Muscle of leg (tissue), 11 donors: ENCODE data around the gene TMEM117. TPM values are rescaled to one million over a fixed set of nuclear protein-coding genes. Genes with fewer than 3 reads are reported as not detected.
"Not testable (repeated sequence)": the region's sequence is repeated elsewhere in the genome, so short reads cannot be mapped to it uniquely, and the experiment has no call there.

Experiments used
- DNase-seq: peaks from one replicate; pipeline ENCODE4 v3.0.0; 2013
- H3K27ac ChIP-seq: one replicate; pipeline ENCODE4 v1.5.1; 2013; ENCODE audit warnings: mild to moderate bottlenecking, low read length, control low read depth
- H3K27me3 ChIP-seq: one replicate; pipeline ENCODE4 v1.6.1; 2013; ENCODE audit warnings: low read length; ENCODE audit not compliant: control insufficient read depth, insufficient read depth
- H3K36me3 ChIP-seq: one replicate; pipeline ENCODE4 v1.6.1; 2013; ENCODE audit warnings: low read length; ENCODE audit not compliant: control insufficient read depth, insufficient read depth
- H3K4me1 ChIP-seq: one replicate; pipeline ENCODE4 v1.6.1; 2013; ENCODE audit warnings: low read length; ENCODE audit not compliant: control insufficient read depth, insufficient read depth
- H3K4me3 ChIP-seq: one replicate; pipeline ENCODE4 v1.5.1; 2013; ENCODE audit warnings: low read length, control low read depth
- H3K9me3 ChIP-seq: replicated peaks from 2 replicates; pipeline ENCODE4 v1.6.1; 2013; ENCODE audit warnings: low read depth, low read length; ENCODE audit not compliant: control insufficient read depth
- WGBS: methylation state at CpG from one replicate; pipeline ENCODE4 v1.1.5; 2013; ENCODE audit warnings: missing lambda C conversion rate; ENCODE audit not compliant: insufficient coverage; 5-methylcytosine and 5-hydroxymethylcytosine counted together
- polyA plus RNA-seq, 8 donors: library from polyadenylated mRNA; unstranded; fragments of 120-200 nt; gene quantifications; one replicate each; pipeline versions ENCODE4 v1.2.1 to v1.2.3, GENCODE V29; 2013; ENCODE audit warnings: inconsistent platforms in 1 of 8, low replicate concordance in 1 of 8; ENCODE audit not compliant: insufficient read length in 8 of 8, insufficient read depth in 1 of 8
- total RNA-seq: library from RNA; stranded (reverse); fragments of 120-200 nt; gene quantifications from one replicate; pipeline ENCODE4 v1.2.4, GENCODE V29; 2013

TMEM117 gene
- total and polyA plus RNA-seq, 9 donors = 9.2 to 13.0 (median 11.0) TPM

GRCh38 chr12:44250440-44250839 is 414.6 kb downstream of the TMEM117 start:
- not testable (repeated sequence) for H3K9me3 ChIP-seq, H3K27ac ChIP-seq, H3K4me1 ChIP-seq, H3K36me3 ChIP-seq, DNase-seq, H3K27me3 ChIP-seq, H3K4me3 ChIP-seq
- WGBS = no CpG with 5 or more reads among the region's 1 CpG

DNA sequence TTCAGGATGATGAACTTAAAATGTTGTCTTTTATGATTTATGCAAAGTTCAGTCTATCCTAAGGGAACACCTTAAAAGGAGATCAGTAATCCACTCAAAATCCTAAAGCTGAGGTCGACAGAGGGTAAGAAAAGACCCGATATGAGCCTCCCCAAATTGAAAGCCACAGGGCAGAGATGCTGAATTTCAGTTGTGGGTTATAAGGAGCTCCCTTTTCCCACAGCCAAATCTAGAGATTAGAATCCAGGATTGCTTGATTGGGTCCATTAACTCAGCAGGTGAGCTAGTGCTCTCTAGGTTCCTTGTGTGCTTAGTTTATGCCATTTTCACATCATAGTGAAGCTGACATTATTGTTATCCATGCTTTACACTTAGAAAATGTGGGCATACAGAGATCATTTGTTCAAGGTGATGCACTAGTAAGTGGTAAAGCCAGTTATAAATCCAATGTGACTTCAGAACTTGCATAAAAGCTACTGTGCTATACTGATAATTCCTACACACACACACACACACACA is 417.5 kb downstream of the TMEM117 start:
- DNase-seq = no peak
- Histone ChIP-seq H3K9me3 (no peaks in the 10 kb centered on the region), H3K4me3 (no peak overlapping the region), H3K27me3 (no peaks in the 10 kb centered on the region), H3K27ac (no peak overlapping the region), H3K4me1 (no peaks in the 10 kb centered on the region), H3K36me3 (no peaks in the 10 kb centered on the region)
- no CpG with 5 or more reads among the region's 2 CpGs for WGBS

GRCh38 chr12:44258246-44258645 is 422.4 kb downstream of the TMEM117 start:
- Histone ChIP-seq H3K27me3 (no peaks in the 10 kb centered on the region), H3K9me3 (no peaks in the 10 kb centered on the region), H3K36me3 (no peaks in the 10 kb centered on the region), H3K4me3 (no peak overlapping the region), H3K4me1 (no peaks in the 10 kb centered on the region), H3K27ac (no peak overlapping the region)
- DNase-seq = peak; percentile 0
- no CpG with 5 or more reads among the region's 1 CpG for WGBS

DNA sequence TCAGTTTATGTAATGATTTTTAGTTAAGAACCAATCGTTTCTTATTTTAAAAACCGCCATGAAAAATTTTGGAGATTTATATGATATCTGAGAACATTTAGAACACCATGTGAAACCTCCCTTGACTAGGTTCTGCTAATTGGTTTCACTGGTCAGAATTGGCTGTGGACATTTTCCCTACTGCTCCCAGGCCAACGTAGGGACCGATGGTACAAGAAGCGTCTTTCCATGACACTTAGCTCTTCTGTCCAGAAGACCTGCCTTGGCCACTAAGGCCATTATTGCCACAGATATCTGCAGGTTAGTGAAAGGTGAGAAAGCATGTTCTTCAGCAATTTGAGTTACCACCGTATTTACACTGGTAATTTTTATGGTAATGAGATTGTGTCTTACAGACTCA is 424.0 kb downstream of the TMEM117 start:
- DNase-seq = no peak
- Histone ChIP-seq H3K36me3 (no peaks in the 10 kb centered on the region), H3K9me3 (no peaks in the 10 kb centered on the region), H3K27ac (no peak overlapping the region), H3K4me1 (no peaks in the 10 kb centered on the region), H3K27me3 (no peaks in the 10 kb centered on the region), H3K4me3 (no peak overlapping the region)
- WGBS = 100% methylated on average over 4 of the region's 6 CpGs

DNA sequence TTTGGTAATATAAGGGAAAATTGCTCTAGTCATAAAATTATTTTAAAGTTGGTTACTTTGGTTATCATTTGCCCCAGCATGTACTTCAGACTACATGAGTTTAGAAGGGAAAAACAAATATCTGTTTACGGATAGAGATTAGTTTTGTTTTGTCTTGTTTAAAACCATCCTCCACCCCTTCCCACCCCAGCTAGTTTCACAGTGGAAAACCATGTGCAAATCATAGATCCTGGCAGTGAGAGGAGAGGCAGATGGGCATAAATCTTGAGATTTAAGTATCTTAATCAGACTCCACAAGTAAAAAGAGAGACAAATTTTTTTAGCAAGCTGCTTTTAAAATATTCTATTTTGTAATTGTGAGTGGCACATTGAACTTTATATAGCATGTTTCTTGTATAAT is 424.7 kb downstream of the TMEM117 start:
- Histone ChIP-seq H3K4me1 (no peaks in the 10 kb centered on the region), H3K4me3 (no peak overlapping the region), H3K27ac (no peak overlapping the region), H3K27me3 (no peaks in the 10 kb centered on the region), H3K9me3 (no peaks in the 10 kb centered on the region), H3K36me3 (no peaks in the 10 kb centered on the region)
- WGBS = no CpG with 5 or more reads among the region's 1 CpG
- no peak for DNase-seq

GRCh38 chr12:44285321-44285960 is 449.6 kb downstream of the TMEM117 start:
- H3K4me1 ChIP-seq = no peaks in the 10 kb centered on the region
- no peaks in the 10 kb centered on the region for H3K27me3 ChIP-seq
- 20% methylated on average over 1 of the region's 3 CpGs for WGBS
- peaks cover under 1% of the 10 kb centered on the region for H3K9me3 ChIP-seq
- DNase-seq = peak; percentile 48
- no peak overlapping the region for H3K4me3 ChIP-seq
- H3K27ac ChIP-seq = no peak overlapping the region
- no peaks in the 10 kb centered on the region for H3K36me3 ChIP-seq

- DNase-seq = no peak
- H3K36me3 ChIP-seq = no peaks in the 10 kb centered on the region
- H3K4me3 ChIP-seq = no peak overlapping the region
- H3K27me3 ChIP-seq = no peaks in the 10 kb centered on the region
- no peak overlapping the region for H3K27ac ChIP-seq
- no peaks in the 10 kb centered on the region for H3K4me1 ChIP-seq
- H3K9me3 ChIP-seq = peaks cover 3% of the 10 kb centered on the region
- WGBS = no CpG with 5 or more reads among the region's 2 CpGs
Measured at GRCh38 chr12:44286336-44286735, 450.5 kb downstream of the TMEM117 start.

DNA sequence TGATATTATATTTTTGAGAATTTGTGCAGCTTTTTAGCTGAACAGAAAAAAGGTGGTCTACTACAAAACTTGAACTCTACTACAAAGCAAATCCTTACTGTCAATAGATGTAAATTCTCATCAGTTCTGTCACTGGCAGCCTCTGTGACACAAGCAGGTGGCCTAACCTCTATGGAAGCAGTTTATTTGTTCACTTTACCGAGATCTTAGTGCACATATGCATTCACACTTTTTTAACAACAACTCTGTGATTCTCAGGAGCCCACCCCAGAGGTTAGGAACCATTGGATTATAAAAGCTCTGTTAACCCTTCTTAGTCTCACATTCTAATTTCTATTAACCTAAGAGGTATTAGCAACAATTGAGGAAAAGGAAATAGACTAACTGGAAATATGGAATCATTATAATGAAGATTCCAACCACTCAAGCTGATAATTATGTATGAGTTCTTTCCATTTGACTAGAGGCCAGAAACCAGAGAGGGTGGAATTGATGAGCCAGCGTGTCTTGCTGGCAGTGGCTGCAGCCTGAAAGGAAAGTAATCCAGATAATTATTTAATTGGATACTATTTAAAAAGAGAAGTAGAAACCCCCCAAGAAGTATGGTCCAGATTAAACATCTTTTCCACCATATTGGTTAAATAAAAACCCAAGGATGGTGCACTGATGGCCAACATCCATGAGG is 451.1 kb downstream of the TMEM117 start:
- no CpG with 5 or more reads among the region's 2 CpGs for WGBS
- Histone ChIP-seq H3K27ac (no peak overlapping the region), H3K27me3 (no peaks in the 10 kb centered on the region), H3K4me3 (no peak overlapping the region), H3K36me3 (no peaks in the 10 kb centered on the region), H3K4me1 (no peaks in the 10 kb centered on the region), H3K9me3 (peaks cover 3% of the 10 kb centered on the region)
- no peak for DNase-seq

DNA sequence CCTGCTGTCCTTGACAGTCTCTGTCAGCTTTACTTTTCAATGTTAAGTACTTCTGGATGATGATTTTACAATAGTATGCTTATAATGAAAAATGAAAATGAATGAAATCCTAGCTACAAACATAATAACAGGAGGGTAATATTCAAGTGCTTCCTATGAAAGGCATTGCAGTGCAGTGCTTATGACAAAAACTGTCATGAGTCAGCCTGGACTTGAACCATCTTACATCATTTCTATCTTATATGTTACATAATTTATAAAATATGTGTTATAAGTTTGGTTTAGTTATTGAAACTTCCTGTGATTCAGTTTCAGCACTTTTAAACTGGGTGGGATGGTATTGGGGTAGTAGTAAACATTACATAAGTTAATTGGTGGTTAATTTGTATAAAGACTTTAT is 451.7 kb downstream of the TMEM117 start:
- H3K27ac ChIP-seq = no peak overlapping the region
- no peaks in the 10 kb centered on the region for H3K4me1 ChIP-seq
- H3K9me3 ChIP-seq = peaks cover 3% of the 10 kb centered on the region
- H3K27me3 ChIP-seq = no peaks in the 10 kb centered on the region
- DNase-seq = peak; percentile 39
- no peaks in the 10 kb centered on the region for H3K36me3 ChIP-seq
- H3K4me3 ChIP-seq = no peak overlapping the region

DNA sequence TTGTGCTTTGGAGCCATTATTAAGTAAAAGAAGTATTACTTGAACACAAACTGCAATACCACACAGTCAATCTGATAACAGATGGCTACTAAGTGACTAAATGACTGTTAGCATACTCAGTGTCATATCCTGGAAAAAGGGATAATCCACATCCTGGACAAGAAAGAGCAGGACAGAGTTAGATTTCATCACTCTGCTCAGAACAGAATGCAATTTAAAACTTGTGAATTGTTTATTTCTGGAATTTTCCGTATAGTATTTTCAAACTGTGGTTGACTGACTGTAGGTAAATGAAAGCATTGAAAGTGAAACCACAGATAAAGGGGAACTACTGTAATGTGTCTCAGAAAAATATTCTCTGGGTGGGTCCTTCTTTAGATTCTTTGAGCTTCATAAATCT is 458.8 kb downstream of the TMEM117 start:
- Histone ChIP-seq H3K4me1 (no peaks in the 10 kb centered on the region), H3K36me3 (no peaks in the 10 kb centered on the region), H3K27ac (no peak overlapping the region), H3K27me3 (no peaks in the 10 kb centered on the region), H3K4me3 (no peak overlapping the region), H3K9me3 (peaks cover 17% of the 10 kb centered on the region)
- WGBS = no CpG with 5 or more reads among the region's 1 CpG
- no peak for DNase-seq
